HL-60 (cell line): Measurements from ENCODE around the gene TOR1A.

Experiments used
- CTCF ChIP-seq: IDR thresholded peaks from one replicate; pipeline ENCODE4 v1.5.1; 2011; ENCODE audit warnings: low read length, control low read depth, inconsistent platforms; ENCODE audit not compliant: insufficient read depth
- GABPA ChIP-seq: IDR thresholded peaks from 2 replicates; pipeline ENCODE4 v1.6.1; 2012; ENCODE audit warnings: low read depth

DNA sequence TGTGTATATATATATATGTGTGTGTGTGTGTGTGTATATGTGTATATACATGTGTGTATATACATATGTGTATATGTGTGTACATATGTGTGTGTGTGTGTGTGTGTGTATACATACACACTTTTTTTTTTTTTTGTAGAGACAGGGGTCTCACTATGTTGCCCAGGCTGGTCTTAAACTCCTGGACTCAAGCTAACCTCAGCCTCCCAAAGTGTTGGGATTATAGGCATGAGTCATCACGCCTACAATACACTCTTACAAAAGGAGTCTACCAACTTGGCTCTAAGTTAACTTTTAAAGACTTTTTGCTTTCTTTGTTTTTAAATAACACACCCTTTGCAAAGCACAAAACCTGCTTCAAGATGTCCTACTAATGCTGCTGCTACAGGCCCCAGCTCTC, 9.0 kb upstream of the TOR1A start:
- TF ChIP-seq CTCF: no peak
- TF ChIP-seq GABPA: no peak
